Activated T-cell treated with anti-CD3 and anti-CD28 coated beads for 48 hours (primary cell): Measurements from ENCODE around the gene GEMIN4.
A peak's percentile ranks its signal among the peaks of the same experiment; 100 is the strongest.
"Not testable (repeated sequence)": the region's sequence is repeated elsewhere in the genome, so short reads cannot be mapped to it uniquely, and the experiment has no call there.

Experiments
- DNase-seq: peaks from one replicate; pipeline ENCODE4 v3.0.0-alpha.2; 2020; ENCODE audit warnings: low read depth

Gene GEMIN4

DNA sequence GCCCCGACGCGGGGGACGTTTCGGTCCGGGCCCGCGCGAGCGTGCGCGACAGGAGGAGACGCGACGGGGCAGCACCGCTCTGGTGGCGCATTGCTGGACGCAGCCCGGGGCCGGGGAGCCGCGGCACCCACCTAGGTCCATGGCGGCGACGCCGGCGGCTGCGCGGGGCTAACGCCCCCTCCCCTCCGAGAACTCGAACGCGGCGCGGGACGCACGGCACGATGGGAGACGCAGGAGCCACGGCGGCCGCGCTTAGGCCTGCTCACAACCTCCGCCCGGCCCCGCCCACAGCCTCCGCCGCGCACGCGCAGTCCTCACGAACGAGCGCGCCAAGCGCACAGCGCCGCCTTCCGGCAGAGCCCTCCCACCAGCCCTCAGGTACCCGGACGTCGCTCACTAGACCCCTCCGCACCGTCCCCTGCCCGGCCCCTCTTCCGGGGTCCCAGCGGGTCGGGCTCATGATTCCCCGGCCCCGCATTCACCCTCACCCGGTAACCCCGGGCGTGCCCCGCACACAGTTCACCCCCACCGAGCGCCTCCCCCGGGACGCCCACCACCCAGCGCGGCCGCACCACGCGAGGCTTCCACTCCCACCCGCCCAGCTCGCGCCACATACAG is at the start of gene GEMIN4:
TSS of gene GEMIN4 (minus strand) at position 263 of the 618 bp plus-strand sequence. CDS start at position 141, 122 bp downstream.
- DNase-seq, result peak; percentile 99

DNA sequence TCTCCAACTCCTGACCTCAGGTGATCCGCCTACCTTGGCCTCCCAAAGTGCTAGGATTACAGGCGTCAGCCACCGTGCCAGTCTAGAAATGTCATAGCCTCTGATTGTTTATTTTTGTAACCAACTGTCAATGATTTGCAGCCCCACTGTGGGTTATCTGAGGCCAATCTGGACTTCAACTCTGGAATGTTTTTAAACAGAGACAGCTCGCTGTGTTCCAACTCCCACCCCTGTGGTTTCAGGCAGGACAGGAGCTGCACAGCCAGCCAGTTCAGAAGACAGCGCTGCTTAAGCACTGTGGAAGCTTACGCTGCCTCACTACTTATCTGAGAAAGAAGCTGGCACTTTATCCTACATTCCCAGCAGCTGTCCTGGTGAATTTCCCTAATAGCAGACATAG is 49.6 kb upstream of the GEMIN4 start:
- DNase-seq, result no peak

DNA sequence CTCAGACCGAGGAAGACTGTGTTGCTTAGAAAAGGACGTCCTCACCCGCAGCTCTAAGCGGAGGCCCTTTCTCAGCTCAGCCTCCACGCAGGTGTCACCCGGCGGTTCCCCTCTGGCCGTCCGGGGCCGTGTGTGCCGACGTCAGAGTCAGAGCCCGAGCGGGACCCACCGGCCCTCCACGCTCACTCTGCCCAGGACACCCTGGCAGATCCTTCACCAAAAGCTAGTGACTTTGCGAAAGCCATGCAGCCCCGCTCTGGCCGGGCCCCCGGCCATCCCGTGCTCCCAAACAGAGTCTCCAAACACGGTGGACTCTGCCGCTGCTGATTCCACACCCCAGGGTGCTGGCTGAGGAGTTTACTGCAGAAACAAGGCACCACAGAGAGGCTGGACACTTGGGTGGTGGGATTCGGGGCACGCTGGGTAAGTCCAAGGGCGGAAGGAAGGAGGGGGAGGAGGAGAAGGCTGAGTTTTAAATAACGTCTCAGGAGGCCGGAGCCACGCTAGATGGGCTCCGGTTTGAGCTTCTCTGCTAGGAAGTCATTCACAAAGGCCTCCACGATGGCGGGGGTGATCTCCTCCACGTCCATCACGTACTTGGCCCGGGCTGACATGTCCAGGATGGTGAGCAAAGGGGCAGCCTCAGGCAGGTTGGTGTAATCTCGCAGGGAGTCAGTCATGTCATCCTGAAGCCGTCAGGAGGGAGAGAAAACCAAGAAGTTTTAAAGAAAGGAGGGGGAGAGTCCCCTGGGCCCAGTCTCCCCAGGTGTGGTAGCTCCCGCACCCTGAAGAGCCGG is 48.6 kb upstream of the GEMIN4 start:
- DNase-seq, result no peak

DNA sequence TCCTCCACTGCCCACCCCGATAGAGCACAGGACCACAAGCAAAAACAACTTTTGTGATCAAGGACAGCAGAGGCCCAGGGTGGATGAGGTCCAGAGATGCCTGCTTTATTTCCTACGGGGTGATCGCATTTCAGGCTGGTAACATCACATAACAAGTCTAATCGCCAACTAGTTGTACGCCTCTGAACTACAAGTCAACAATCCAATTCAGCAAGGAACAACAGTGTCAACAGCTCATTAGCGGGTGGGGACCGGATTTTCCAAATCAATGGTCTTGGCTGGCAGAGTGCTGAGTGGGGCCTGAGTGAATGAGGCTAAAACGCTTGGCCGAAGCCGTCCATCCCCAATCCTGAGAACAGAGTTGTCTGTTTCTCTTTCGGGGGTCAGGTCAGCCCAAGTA is 47.2 kb upstream of the GEMIN4 start:
- no peak for DNase-seq

DNA sequence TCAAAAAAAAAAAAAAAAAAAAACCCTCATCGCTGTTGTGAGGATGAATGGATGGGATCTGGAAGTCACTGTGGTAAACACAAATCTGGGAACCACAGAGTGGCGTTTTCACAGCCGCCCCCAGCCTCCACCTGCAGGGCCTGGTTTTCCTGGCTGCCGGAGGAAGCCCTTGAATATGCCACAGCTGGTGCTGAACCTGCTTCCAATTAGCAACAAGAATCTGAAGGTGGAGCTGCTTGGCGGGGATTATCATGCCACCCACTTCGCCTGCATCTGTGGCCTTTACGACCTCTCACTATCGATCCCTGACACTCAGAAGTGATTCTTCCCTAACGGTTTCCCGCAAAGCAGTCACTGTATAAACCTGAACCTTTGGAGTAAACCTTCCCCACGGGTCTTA is 46.2 kb upstream of the GEMIN4 start:
- DNase-seq, result no peak

DNA sequence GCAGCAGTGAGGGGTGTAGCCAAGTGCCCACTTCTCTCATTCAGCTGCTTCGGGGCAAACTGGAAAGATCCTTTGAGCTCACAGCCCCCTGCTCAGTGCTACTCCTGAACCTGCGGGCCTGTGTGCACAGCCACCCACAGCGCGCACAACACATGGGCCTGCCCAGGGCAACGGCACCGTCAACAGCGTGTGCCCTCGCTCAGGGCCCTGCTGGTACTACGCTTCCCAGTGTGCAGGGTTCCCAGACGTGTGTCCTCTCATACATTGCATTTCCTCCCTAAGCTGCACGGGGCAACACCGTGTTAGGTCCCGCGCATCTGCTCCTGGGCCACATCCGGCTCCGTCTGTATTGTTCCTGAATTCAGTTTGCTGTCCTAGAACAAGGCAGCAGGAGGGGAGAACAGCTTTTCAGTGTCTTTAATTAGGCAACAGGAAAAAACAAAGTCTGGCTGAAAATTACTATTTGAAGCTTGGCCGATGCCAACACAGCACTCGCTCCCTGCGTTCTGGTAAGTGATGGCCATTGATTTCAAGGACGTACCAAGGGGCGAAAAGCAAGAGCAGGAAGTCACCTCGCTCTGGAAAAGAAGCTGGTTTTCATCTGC is 45.3 kb upstream of the GEMIN4 start:
- no peak for DNase-seq

DNA sequence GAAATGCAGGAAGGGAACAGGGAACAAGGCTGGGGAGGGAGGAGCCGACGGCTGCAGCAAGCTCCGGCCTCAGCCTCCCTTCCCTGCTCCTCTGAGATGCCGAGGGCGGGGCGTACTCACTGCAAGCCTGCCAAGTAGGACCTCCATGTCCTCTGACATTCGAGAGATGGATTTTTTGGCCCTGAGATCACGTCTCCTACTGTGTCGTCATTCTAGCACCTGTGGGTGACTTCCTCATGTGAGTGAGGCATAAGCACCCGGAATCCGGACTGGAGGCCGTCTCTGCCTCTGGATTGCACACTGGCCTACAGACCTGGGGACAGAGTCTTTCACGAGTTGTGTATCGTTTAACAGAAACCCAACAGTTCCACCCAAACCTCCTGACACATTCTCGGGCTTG is 44.5 kb upstream of the GEMIN4 start:
- DNase-seq, result no peak

DNA sequence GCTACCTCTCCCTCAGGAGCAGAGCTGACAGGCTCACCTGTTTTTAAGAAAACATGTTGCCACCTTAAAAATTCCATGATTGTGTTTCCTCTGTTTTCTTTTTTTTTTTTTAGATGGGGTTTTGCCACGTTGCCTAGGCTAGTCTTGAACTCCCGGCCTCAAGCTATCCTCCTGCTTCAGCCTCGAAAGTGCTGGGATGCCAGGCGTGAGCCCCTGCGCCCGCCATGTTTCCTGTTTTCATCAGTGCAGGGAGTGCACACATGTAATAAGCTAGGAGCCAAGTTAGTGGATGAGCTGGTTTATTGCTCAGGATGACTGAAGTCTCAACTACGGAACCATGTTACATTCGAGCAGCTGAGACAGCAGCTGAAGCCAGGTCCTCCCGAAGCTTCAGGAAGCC is 43.7 kb upstream of the GEMIN4 start:
- no peak for DNase-seq

DNA sequence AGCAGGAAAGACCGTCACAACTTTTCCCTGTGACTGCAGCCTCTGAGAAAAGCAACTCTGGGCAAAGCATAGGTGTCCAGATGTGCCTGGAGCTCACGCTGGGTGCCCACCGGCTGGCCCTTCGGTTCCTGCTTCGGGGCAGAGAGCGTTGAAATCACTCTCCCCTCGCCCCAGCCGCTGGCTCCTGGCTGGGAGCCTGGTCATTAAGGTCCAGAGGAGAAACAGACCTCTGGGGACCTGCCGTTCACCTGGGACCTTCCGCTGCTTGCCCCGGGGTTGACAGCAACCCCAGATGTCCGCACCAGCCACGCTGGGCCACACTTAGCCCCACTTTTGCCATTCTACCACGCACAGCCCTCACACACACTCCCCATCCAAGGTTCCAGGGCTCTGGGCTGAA is 43.2 kb upstream of the GEMIN4 start:
- no peak for DNase-seq

DNA sequence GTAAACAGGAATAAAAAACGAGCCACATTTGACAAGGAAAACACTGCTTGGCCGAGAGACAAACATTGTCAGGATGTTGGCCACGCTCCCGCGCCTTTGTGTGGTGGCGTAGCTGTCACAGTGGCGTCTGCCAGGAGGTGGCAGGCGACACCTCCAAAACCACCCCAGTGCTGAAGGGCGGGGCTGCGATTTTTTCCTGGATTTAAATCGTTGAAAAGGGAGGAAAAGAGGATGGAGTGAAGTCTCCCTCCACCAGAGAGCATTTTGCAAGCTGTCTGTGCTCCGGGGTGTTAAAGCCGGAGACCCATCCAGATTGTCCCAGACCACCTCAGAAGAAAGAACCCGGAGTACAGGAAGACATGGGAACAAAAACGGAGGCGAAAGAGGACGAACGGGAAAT is 42.8 kb upstream of the GEMIN4 start:
- DNase-seq, result peak; percentile 26

DNA sequence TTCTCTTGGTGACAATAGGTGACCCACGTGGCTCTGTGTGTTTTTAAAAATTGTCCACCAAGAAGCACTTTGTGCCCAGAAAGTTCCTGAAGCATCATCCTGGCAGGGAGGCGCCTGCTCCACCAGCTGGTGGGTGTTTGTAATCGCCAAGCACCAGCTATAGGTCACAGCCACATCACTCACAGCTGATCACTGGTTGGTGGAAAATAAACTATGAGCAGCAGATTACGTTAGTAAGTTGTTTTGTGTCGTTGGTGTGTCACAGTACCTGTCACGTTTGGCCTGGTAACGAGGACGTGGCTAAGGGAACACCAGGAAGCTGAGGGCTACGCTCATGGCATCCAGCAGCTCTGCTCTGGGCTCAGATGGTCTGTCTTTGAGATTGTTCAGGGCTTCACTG is 40.2 kb upstream of the GEMIN4 start:
- DNase-seq, result no peak

DNA sequence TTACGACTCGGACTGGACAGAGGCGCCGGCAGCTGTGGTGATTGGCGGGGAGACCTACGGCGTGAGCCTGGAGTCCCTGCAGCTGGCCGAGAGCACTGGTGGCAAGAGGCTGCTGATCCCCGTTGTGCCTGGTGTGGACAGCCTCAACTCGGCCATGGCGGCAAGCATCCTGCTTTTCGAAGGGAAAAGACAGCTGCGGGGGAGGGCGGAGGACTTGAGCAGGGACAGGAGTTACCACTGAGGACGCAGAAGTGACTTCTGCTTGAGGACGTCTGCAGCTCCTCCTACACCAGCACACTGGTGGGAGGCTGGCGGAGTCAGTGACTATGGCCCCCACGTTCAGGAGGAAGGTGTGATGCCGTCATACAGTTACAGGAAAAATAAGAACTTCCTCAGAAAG is 39.8 kb upstream of the GEMIN4 start:
- no peak for DNase-seq

DNA sequence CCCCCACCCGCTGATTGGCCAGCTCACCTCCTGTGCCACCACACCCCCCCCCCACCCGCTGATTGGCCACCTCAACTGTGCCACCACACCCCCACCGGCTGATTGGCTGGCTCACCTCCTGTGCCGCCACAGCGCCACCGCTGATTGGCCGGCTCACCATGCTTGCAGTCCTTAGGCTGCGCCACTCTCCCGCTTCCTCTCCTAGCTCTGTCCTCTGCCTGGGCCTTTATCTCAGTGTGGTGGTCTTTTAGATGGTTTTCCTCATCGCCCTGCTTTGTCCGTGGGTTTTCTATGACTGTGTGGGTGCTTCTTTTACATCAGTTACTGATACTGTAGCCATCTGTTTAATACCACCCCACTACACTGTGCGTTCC is 38.8 kb upstream of the GEMIN4 start:
- not testable (repeated sequence) for DNase-seq

DNA sequence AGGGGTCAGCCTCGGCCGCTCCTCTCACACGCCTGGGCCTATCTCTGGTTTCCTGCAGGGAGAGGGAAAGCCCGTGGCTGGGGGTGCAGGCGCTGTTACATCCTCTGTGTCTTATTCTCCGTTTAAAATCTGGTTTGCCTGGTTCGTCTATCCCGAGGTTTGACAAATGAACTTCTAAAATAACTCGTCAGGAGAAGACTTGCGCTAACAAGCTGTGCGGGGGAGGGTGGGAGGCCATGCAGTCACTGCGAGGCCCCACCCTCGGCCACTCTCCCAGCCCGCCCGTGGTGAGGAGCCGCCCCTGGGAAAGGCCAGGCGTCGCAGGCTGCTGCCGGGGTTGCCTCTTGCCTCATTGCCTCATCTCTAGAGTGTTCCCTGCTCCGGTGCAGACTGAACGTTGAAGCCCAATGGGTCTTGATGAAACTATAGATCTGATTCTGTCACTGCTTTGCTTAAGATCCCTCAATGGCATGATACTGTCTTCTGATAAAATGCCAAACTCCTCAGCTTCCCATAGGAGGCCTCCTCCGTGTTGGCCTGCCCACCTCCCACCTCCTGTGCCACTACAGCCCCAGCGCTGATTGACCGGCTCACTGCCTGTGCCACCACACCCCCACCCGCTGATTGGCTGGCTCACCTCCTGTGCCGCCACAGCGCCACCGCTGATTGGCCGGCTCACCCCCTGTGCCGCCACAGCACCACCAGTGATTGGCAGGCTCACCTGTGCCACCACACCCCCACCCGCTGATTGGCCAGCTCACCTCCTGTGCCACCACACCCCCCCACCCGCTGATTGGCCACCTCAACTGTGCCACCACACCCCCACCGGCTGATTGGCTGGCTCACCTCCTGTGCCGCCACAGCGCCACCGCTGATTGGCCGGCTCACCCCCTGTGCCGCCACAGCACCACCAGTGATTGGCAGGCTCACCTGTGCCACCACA is 38.1 kb upstream of the GEMIN4 start:
- not testable (repeated sequence) for DNase-seq

DNA sequence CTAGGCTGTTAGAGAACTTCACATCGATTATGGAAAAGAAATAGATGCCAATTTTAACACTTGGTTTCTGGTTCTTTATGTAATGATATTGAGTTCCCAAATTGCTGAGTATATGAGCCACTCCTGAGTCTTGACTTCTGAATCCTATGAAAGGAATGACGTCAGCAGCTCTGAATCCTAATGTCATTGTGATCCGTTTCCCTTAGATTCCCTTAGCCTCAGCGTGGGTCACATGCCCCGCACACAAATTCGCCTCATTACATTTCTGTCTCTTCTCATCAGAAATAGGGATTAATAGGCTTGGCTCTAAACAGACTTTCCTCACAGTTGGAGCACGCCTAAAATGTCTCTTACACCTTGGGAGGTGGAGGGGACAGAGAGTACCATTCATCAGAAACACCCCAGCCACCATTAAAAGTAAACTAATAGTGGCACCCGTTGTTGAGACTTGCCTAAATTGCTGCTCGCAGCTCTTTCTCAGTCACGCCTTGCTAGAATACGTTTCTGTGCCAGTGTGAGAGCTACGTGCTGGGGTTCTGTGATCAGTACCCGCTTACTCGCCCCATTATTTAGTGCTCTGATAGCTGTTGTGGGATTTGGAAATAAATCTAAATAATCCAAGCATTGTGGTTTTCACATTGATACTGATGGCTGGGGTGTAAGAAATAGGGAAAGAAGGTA is 37.2 kb upstream of the GEMIN4 start:
- no peak for DNase-seq

DNA sequence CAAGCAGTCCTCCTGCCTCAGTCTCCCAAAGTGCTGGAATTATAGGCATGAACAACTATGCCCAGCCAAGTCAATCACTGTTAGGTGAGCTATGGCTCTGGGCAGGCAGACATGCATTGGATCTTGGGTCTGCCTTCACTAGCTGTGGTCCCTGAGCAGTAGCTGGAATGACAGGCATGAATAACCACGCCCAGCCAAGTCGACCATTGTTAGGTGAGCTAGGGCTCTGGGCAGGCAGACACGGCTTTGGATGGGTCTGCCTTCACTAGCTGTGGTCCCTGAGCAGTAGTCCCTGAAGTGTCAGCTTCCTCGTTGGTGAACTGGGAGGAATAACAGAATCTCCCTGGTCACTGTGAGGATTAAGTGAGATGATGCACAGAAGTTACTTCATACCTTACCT is 36.5 kb upstream of the GEMIN4 start:
- DNase-seq, result no peak

DNA sequence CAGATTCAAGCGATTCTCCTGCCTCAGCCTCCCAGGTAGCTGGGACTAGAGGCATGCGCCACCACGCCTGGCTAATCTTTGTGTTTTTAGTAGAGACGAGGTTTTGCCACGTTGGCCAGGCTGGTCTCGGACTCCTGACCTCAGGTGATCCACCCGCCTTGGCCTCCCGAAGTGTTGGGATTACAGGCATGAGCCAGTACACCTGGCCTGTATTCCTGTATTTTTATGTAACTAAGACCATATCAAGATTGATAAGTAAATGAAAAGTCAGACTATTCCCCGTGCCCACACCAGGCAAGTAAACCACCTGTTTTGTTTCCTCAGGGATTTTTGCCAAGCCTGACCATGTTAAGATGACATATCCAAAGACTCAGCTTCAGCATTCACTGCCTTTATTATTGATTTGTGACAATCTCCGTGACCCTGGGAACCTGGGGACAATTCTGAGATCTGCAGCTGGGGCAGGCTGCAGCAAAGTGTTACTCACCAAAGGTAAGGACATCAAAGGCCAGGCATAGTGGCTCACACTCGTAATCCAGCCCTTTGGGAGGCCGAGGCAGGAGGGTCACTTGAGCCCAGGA is 35.7 kb upstream of the GEMIN4 start:
- DNase-seq, result no peak

DNA sequence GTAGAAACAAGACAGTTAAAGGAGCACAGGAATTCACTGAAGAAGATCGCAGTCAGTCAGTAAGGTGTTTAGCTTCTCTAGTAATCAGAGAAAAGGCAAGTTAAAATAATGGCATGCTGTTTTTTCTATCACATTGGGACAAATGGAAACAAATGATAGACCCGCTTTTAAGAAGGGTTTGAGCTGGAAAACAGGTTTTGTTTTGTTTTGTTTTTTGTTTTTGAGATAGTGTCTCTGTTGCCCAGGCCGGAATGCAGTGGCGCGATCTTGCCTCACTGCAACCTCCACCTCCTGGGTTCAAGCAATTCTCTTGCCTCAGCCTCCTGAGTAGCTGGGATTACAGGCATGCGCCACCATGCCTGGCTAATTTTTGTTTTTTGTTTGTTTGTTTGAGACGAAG is 33.8 kb upstream of the GEMIN4 start:
- DNase-seq, result not testable (repeated sequence)

DNA sequence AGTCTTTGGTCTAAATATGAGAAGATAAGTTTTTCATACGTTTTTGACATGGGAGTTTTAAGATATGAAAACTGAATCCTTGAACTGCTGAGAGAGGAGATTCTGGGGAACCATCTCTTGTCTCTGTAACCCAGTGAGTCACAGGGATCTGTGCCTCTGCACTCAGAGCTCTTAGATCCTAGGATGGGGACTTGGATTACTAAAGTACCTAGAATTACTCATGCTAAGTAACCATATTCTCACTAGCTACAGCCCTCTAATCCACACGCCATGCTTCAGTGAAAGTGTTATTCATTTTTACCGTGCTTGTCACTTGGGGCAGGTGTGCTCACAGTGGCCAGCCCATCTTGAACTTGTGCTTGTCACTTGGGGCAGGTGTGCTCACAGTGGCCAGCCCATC is 32.1 kb upstream of the GEMIN4 start:
- no peak for DNase-seq

DNA sequence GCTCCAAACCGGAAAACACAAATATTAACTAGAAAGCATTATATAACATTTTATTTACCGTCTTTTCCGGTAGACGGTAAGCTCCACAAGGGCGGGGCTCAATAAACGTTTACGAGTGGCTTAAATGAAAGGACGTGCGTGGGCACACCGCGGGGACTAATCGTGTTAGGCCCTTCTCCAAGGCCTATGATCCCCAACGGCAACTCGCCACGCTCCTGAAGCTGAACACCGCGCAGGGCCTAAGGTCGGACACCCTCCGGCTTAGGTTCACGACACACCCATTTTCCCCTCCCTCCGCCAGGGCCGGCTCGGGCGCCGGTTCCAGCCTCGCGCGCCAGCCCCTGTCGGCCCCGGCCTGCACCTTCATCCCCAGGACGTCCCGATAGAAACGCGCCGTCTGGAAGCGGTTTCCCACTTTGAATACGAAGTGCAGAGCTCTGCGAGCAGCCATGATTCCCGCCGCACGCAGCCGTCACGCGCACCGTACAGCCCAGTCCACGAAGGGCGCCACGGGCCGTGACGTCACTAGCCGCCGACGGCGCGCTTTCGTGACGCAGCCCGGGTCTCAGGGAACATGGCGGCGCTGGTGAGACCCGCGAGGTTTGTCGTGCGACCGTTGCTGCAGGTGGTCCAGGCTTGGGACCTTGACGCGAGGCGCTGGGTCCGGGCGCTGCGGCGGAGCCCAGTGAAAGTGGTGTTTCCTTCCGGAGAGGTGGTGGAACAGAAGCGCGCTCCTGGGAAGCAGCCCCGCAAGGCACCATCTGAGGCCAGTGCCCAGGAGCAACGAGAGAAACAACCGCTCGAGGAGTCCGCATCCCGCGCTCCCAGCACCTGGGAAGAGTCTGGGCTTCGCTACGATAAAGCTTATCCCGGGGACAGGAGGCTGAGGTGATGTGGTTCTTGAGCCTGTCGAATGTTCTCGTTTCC is 30.0 kb upstream of the GEMIN4 start, which contains the start of the genes GLOD4 and MRM3:
TSS of gene GLOD4 (minus strand) at position 476 of the 927 bp plus-strand sequence. CDS start at position 451, 25 bp downstream.
TSS of gene MRM3 (plus strand) at position 549 of the 927 bp plus-strand sequence. CDS start at position 575, 26 bp downstream.
- DNase-seq, result peak; percentile 93
